DMS 273 (cell line): ENCODE data around the gene ASPN.

Source experiments
- DNase-seq: peaks from one replicate; lab custom pipeline; 2025; ENCODE audit not compliant: unreplicated experiment; lab: John Stamatoyannopoulos, UW

The ASPN gene

DNA sequence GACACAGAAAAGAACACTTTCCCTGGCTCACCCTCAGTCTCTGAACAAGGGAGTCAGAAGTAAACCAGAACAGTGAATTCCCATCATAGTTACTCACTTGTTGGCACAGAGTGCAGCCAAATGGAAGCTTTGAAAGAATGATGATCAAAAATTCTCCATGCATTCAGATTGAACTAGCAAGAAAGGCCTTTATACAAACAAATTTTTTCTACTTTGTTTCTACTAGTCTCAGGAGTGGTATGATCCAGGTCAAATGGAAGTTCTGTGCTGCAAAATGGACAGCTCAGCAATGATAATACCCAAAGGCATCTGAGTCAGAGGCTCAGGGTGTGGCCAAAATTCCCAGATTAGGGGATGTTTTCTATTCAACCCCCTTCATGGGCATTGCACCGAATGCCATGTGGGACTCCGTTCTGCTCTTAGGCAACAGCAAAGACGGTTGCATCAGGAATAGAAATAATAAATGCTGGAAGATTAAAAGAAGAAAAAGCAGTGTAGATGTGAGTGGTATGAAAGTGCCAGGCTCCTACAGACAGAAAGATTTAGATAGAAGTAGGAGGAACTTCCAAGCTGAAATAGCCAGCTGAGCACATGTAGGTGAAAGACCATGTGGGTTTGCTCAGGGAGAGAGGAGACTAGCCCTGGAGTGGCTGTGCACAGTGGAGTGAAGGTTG lies 24.0 kb upstream of the ASPN start:
- no peak for DNase-seq

DNA sequence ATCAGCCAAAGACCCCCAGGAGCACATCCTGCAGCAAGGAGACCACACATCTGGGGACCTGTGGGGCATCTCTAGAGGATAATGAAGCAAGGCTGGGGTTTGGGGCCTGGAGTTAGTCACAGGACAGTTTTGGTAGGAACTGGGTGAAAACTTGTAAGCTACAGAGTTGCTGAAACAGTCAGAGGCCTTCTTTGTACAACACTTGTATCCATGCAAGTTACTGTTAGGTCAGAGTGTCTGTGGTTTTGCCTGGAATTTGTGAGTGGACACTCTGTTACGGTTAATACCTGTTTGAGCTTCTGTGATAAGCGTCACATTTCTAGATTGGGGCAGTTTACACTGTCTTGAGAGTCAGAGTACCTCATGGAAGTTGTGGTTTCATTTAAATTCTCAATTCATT lies 22.6 kb upstream of the ASPN start:
- DNase-seq: no peak

DNA sequence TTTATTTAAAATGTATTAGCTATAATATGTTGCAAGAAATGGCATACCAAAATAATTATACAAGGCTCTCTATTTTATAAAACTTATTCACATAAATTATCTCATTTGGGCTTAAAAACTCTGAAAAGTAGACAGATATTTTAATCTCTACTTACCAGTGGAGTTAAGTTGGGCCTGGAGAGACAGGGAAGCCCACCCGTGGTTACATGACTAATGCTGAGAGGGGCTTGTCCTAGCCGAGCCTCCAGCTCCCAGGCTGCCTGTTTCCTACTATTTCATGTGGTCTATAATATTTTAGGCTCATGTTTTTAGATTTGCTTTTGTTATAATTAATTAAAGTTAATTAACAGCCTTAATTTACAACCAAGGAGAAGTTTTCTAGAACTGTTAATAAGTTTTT lies 20.9 kb upstream of the ASPN start:
- no peak for DNase-seq

DNA sequence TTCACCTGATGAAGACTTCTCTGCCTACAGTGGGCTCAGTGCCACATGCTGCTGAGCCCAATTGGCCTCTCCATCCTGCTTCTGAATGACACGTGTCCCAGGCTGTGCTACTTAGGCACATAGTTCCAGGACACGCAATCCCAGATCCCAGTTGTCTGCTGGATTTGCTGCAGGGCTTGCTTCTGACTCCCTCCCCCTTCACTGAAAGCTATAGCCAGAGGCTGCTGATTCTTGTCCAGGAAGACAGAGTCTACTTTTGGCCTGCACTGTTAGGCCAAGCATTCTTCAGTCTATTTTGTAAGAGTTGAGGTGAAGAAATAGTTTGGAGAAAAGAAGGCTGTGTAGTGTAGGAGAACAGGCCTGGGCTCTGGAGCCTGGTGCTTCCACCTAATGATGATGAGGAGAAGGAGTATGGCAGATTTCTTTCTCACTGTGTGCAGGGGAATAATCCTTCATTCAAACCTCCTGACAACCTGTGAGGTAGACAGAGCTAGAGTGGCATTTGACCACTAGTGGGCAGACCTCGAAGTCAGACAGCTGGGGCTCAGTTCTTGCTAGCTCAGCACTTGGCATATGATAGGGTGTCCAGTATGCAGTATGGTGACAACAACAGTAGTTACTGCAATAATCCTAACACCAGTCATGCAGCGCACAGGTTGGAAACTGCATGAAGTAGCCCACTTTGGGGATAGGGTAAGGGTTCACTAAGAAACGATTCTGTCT lies 19.5 kb upstream of the ASPN start:
- DNase-seq: peak; percentile 46

DNA sequence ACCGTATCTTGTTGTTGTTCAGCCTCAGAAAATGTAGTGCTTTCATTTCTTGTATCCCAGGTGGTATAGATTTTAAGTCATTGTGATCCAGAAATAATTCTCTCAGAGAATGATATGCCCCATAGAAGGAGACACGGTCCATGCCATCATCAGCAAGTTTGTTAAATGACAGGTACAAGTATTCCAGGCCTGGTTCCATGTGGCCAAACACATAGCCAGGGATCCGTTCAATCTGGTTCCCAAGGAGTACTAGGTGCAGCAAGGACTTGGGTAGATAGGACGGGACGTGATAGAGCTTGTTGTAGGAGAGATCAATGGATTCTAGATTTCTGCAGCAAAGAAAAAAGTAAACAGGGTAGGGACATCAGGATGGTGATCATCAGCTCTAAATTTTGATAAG lies 18.4 kb upstream of the ASPN start:
- DNase-seq: no peak

DNA sequence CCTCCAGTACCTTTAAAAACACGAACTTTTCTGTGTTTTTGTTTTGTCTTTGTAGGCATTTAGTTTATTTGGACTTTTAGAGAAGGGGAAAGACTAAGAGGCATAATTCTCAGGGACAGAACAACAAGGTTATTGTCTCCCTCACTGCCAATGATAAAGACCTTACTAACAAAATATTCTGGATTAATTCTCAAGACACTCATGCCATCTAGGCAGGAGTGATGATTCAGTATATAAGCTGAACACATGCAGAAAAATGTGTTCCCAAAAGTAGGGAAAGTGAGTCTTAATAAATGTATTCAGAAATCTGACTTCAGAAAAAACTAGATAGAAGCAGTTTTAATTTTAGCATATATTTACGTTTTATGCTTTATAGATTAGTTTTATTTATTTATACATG lies 17.4 kb upstream of the ASPN start:
- DNase-seq: no peak

DNA sequence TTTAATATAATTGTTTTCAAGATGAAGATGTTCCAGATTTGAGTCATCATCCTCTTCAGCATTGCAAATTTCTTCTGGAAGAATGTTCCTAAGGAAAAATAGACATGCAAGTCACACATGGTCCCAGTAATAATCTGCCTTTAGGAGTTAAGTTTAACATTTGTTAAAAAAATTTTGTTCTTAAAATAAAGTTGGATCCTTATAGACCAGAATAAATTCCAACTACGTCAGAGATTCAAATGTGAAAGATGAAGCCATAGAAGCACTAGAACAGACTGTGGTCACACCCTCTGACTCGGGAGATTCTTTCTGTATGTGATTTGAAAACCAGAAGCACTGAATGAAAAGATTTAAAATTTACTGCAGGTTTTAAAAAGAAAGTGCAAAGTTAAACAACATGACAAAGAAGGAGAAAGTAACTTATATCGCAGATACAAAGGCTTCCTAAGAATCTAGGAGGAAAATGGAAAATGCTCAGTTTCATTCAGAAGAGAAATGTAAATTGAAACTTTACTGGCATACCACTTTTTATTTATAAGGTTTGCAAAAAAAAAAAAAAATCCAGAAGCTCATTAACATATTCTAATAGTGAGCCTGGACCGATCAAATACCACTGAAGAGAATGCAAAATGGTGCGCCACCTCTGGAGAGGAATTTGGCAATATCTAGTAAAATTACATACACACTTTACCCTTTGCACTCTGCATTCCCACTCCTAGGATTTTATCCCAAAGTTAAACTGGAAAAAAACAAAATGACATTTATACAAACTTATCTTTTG lies 14.3 kb upstream of the ASPN start:
- DNase-seq: no peak

DNA sequence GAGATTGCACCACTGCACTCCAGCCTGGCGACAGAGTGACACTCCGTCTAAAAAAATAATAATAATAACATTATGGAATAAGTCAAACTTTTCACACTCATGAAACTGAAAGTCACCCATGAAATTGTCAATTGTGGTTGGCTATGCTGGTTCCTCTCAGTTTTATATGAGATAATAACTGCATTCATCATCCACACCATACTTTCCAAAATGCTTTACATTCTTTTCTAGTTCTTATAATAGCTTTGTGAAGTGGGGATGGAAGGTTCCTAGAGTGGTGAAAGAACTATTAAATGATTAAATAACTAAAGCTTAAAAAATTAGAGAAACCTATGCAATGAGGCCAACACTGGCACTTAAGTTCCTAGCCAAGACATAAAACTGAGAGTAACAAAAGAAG lies 12.6 kb upstream of the ASPN start:
- no peak for DNase-seq

DNA sequence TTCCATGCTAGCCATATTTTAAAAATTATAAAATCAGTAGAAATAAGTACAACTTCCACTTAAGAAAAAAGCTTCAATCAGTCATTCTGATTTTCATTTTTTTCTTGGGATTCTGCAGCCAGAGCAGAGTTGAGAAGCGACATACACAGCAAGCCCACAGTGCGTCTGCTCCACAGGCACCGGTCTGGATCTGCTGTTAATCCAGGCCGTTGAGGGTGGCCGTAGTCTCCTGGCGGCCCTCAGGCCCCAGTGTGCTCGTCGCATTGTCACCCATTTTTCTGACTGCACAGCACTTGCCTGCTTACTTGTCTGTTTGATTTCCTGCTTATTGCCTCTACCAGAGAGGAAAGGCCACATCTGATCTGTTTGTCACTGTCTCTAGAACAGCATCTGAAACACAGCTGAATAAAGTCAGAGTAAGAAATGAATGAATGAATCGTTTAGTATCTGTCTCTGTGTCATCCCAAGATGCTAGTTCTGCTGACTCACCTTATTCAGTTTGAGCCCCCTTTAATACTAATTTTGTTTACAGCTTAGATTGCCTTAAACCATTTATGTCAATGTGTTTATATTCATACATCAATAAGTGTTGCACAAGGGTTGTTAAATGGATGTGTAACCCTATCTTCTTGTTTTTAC lies 11.6 kb upstream of the ASPN start:
- DNase-seq: no peak

DNA sequence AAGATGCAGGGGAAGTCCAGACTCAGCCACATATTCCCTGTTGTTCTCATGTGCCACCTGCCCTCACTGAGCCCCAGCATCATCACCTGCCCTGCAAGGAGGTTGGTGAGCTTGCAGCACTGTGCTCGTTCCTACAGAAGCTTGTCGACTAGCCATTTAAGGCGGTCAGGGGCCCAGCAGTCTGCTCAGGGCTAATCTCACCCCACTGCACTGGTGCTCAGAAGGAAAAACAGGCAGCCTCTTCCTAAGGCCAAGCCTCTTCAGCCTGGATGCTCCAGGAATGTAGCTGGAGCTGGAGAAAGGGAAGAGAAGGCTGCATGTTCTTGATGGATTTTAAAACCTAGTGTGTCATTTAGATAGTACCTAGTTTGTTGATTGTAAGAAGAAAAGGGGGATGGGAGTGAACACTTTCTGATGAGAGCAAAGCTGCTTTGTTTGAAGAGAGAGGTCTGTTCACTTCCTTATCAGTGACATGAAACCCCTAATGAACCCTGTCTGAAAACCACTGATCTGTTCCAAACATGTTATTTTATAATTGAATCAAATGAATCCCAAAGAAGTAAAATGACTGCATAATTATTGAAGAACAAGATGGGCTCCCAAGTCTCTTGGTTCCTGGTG lies 10.6 kb upstream of the ASPN start:
- no peak for DNase-seq

DNA sequence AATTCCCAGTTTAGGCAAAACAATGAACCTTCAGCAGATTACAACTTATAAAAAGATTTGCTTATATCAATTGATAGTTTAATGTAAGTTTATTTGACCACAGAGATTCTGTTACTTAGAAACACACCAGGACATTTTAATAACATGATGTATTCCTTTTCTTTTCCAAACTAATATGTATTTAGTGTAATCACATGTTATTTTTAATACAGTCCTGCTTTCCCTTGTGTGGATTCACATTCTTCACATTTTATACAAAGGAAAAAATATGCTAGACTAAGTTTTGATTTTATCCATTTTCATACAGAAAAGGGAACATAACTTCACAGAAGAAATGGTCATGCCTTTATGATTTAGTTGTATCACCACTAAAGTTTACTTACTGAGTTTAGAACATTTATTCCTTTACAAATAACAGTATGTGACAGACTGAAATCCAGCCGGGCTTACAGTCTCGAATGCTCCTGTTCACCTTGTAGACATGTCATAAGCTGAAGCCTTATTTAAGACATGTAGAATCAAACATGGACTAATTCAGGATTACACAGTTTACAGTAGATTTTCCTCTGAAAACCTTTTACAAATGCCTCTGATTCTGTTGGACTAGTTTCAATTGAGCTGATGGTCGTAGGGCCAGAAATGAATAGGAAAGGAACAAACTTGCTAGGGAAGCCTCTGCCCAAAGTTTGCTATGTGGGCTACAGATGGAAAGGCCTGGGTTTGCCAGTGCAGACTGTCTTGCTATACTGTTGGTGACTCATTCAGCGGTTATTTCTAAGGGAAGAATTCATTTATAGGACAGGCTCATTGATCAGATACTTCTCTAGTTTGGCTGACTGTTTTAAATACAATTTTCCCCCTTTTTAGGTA lies 6.6 kb upstream of the ASPN start:
- no peak for DNase-seq

DNA sequence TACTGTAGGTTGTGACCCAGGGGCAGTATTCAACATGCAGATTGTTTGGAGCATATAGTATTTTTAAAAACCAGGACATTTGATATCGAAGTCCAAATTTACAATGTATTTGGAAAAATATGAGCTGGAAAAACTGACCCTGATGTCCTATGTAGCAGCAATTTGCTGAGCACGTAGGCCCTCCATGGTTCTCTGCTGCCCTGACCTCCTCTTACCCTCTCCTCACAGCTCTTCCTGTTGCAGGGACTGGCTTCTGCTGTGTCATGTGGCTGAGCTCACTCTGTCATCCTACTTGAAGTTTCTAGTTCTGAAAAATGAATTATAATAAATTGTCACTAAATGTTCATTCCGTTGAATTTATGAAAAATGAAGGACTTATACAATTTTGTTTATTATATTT lies 4.1 kb upstream of the ASPN start:
- no peak for DNase-seq

DNA sequence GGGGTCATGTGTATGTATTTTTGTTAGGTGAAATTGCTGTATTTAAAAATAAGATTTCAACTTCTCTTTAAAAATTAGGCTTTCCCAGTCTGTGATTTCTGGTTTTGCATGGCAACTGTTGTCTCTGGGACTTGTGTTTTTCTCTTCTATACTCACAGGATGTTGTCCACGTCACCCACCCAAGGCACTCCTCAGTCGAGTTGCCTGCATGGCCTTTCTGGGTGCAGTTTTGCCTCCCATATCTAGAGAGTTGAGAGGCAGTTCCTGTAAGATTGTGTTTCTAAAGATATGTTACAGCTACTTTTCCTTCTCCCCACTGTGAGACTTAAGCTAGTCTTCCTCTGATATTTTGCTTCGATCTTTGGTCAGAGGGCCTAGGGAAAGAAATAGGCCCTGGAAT lies 2.3 kb upstream of the ASPN start:
- DNase-seq: no peak

DNA sequence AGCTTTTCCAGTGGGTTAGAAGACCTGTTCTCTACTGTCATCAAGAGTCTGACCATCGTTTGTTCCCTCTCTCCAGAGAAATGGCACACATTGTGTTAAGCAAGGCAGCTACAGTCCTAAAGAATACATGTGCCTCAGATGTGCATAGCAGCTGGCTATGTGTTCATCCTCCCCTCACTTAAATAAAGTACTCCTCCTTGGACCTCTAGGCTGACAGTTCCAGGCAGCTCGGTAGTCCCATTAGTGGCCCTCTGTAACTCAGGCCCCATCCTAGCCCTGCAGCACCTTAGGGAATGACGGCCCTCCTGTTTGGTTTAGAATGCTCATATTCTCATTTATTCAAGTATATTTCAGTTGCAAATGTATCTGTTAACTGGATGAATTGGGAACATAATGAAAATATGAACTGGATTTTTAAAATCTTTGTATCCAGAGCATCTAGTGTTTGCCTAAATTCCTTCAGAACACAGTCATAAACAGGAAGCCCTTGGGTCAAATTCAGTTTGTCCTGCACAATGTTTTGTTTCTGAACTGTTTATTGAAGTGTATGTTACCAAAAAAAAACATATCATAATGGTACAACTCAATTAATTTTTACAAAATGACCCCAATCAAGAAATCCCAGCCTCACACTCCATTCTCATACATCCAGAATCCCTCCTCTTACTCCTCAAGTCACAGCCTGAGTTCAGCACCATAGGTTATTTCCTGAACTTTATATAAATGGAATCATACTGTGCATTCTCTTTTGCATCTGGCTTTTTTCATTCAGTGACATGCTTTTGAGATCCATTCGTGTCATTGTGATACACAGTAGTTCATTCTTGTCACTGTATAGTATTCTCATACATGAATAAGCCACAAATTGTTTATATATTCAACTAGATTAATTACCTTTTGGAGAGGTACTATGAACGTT lies 1.6 kb upstream of the ASPN start:
- DNase-seq: no peak

DNA sequence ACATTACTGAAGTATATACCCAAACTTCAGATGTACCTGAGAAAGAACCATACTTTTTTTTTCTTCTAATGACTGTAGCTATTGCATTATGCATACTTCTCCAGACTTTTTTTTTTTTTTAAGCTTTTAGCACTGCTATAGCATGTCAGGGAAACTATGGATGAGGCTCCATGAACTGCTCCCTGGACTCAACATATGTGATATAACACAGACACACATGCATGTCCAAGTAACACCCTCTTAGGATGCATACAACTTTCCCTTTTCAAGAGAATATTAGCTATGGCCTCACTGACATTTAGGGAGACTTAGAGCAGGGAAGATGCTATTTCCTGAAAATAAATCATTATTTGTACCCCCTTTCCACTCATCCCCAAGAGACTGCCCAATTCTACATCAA lies 499 bp upstream of the ASPN start:
- DNase-seq: no peak

DNA sequence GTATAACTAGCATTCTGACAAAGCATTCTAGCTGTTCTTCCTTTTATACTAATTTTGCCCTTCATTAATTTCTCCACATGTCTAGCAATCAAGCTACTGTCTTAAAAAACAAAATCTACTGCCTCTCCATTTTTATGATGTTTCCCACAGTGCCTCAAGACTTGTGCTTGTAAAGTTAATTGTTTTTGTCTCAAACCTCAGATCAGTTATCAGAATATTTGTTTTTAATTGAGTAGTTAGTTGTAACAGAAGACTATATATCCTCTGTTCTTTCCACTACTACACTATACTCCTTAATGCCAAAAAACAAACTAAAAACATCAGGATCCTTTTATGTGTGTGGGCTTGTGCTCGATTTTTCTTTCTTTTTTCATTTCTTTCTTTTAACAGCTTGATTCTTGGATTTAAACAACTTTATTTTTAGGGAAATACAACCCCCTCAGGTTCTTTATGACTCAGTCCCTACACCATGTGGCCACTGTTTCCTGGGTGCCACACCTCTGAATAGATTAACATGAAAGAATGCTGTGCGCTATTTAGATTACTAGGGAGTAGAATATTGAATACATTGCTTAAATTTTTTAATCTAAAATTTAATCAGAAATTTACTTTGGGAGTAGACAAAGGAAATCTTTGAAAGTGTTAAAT lies 1.2 kb downstream of the ASPN start:
- DNase-seq: peak; percentile 25

DNA sequence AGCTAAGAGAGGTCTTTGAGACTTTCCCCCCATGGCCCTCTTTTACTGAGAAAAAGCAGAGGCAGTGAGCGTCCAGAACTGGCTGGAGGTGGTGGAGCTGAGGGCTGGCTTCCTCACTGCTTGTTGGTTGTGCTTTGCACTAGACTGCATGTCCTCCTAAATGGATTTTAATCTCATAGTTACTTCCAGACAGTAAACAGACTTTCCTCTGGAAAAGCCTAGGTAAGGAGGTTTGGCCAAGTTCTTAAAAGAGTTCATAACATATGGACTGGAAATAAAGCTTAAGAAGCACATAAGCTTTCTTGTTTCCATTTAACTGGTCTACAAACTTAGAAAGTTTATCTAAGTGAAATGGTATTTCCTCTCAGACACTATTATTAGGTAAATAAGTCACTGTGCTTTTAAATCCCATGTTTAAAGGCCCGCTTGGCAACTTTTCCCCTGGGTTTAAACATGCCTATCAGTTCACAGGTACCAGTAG lies 2.0 kb downstream of the ASPN start:
- DNase-seq: no peak

DNA sequence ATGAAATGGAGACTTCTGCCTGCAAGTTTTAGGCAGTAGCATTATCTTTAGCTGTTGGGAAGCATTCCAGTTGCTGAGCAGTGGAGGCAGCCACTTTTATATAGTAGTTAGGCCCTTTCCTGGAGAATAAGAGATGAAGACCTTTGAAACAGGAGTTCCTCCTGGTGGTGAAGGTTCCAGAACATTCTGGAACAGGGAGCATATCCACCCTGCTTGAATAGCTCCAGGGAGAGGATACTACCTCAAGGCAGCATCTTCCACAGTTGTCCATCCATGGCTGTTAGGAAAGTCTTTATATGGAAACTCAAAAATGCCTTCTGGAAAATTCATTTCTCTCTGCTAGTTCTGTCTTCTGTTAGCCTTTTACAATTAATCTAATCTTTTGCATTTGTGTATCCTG lies 3.0 kb downstream of the ASPN start:
- DNase-seq: no peak

DNA sequence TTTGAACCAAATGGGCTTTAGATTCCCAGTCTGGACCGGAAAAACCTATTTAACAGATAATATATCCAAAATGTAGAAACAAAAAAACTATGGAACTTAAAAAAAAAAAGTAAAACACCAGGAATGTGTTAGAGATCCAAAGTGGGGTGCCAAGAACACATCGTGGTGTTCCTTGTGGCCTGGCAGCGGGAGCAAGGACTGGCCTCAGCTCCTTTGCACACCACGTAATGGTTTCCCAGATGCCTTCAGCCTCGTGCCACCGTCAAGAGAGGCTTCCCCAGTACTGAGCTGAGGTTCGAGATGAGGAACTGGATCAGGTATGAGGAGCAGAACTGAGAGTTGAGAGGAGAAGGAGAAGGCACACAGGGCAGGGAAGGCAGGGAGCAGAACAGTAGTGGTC lies 3.5 kb downstream of the ASPN start:
- DNase-seq: no peak
